Keratinocyte (primary cell): ENCODE data around the gene ABR. TPM values are rescaled to one million over a fixed set of nuclear protein-coding genes. Genes with fewer than 3 reads are reported as not detected.

ENCODE experiments used
- DNase-seq: peaks from one replicate; pipeline ENCODE4 v3.0.0-alpha.2; 2011; ENCODE audit warnings: low read depth, missing footprints, low spot score
- FAIRE-seq: peaks from 2 replicates; lab custom pipeline; 2011; peaks lifted over from hg19 to GRCh38; lab: Jason Lieb, UNC
- H2AFZ ChIP-seq: 2 replicates; pipeline ENCODE4 v1.6.0; 2012; ENCODE audit warnings: low read length, control low read depth, inconsistent platforms; ENCODE audit not compliant: control insufficient read depth
- H3K27ac ChIP-seq: 2 replicates; pipeline ENCODE4 v1.5.1; 2011; ENCODE audit warnings: low read length; ENCODE audit not compliant: control insufficient read depth, insufficient read depth
- H3K27me3 ChIP-seq: 3 replicates; pipeline ENCODE4 v1.6.0; 2011; ENCODE audit warnings: low read length; ENCODE audit not compliant: control insufficient read depth, insufficient read depth; ENCODE audit errors: extremely low read depth
- H3K36me3 ChIP-seq, 2 experiments: 2 replicates in 1 of 2; 3 replicates in 1 of 2; pipeline ENCODE4 v1.5.1; 2011; ENCODE audit warnings: low read length in 2 of 2, mild to moderate bottlenecking in 1 of 2; ENCODE audit not compliant: control insufficient read depth in 2 of 2, insufficient read depth in 2 of 2; ENCODE audit errors: extremely low read depth in 1 of 2
- H3K4me1 ChIP-seq: 3 replicates; pipeline ENCODE4 v1.5.1; 2011; ENCODE audit warnings: low read length; ENCODE audit not compliant: control insufficient read depth, insufficient read depth; ENCODE audit errors: extremely low read depth
- H3K4me2 ChIP-seq: 3 replicates; pipeline ENCODE4 v1.6.0; 2011; ENCODE audit warnings: low read depth, low read length; ENCODE audit not compliant: control insufficient read depth, insufficient read depth; ENCODE audit errors: extremely low read depth
- H3K4me3 ChIP-seq, 3 experiments: fragments of 200-600 bp in 1 of 3; sonication (generic) in 1 of 3; 2 replicates in 2 of 3; 3 replicates in 1 of 3; pipeline ENCODE4 v1.5.1; 2011 to 2016; ENCODE audit warnings: low read length in 3 of 3, mild to moderate bottlenecking in 3 of 3, control low read depth in 2 of 3, inconsistent platforms in 1 of 3, low read depth in 1 of 3, mixed read lengths in 1 of 3, mixed run types in 1 of 3, moderate library complexity in 1 of 3; ENCODE audit not compliant: control insufficient read depth in 2 of 3, insufficient read depth in 2 of 3; ENCODE audit errors: extremely low read depth in 1 of 3
- H3K79me2 ChIP-seq: 2 replicates; pipeline ENCODE4 v1.6.0; 2012; ENCODE audit warnings: low read length; ENCODE audit not compliant: control insufficient read depth, insufficient read depth
- H3K9ac ChIP-seq: 3 replicates; pipeline ENCODE4 v1.6.0; 2011; ENCODE audit warnings: low read length; ENCODE audit not compliant: control insufficient read depth, insufficient read depth; ENCODE audit errors: extremely low read depth
- H3K9me1 ChIP-seq: 3 replicates; pipeline ENCODE4 v1.6.0; 2011; ENCODE audit warnings: low read length; ENCODE audit not compliant: control insufficient read depth, insufficient read depth; ENCODE audit errors: extremely low read depth
- H3K9me3 ChIP-seq: 2 replicates; pipeline ENCODE4 v1.5.1; 2012; ENCODE audit warnings: low read depth, low read length; ENCODE audit not compliant: control insufficient read depth
- H4K20me1 ChIP-seq: 3 replicates; pipeline ENCODE4 v1.6.0; 2011; ENCODE audit warnings: low read length; ENCODE audit not compliant: control insufficient read depth, insufficient read depth; ENCODE audit errors: extremely low read depth
- EZH2 ChIP-seq: IDR thresholded peaks from one replicate; pipeline ENCODE4 v1.6.1; 2012; ENCODE audit warnings: inconsistent platforms, mild to moderate bottlenecking, low read length, moderate library complexity
- dilution Hi-C: fragments of 300-500 bp; cut with MboI; formaldehyde crosslinking; loops from one replicate; pipeline ENCODE4 v1.7.0; 2020; ENCODE audit warnings: low sequenced_read_pairs; ENCODE audit not compliant: extremely low pct_ligation_motif_present
- polyA plus RNA-seq, 5 experiments: library from polyadenylated mRNA; depleted of rRNA in 3 of 5; stranded (reverse) in 3 of 5; stranded (forward) in 1 of 5; unstranded in 1 of 5; fragments of >200 nt; gene quantifications; 1 replicate in 1 of 5; 2 replicates in 3 of 5; 3 replicates in 1 of 5; pipeline versions ENCODE4 v1.2.1 to v1.2.3, GENCODE V29; 2011 to 2012; ENCODE audit warnings: missing spikeins in 2 of 5, low read depth in 1 of 5, low replicate concordance in 1 of 5
- TF ChIP-seq, protein P1 (sequence below), 3 experiments: IDR thresholded peaks in 1 of 3; conservative IDR thresholded peaks in 1 of 3; optimal IDR thresholded peaks in 1 of 3; 2 replicates in 2 of 3; 3 replicates in 1 of 3; pipeline versions ENCODE3 to v1.5.1; 2011; ENCODE audit warnings: low read length in 3 of 3, mild to moderate bottlenecking in 3 of 3, moderate library complexity in 2 of 3, control low read depth in 1 of 3, inconsistent platforms in 1 of 3; ENCODE audit not compliant: insufficient read depth in 2 of 3; ENCODE audit errors: extremely low read depth in 1 of 3

Gene ABR
- polyA plus RNA-seq, 1 donor (not counting 4 experiments of a cell fraction or from before 2014, with no cell fraction given), result 17.3 TPM

DNA sequence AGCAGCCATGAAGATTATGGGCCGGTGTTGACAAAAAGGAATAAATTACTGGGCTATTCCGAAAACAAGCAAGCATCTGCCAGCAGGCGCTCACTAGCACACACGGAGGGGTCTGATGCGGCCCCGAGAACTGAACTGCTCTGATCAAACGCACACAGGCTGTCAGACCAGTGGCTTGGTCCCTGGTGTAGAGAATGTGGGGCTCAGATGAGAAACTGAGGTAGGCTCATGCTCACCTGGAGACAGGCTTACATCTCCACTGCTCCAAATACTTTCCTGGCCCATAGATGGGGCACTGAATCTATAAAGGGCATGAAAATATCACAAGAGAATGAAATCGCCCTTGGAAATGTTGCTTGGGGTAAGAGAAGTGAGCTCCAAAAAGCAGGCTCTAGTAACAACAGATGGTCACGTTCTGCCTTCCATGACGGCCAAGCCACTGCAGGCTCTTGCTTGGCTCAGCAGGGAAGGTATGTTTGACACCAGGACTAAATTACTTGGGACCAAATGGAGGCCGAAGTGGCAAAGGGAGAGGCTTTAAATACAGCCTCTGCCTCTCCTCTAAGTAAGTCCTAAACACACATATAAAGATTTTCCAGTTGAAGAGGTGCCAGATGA is 5.4 kb downstream of the ABR start:
- Histone ChIP-seq H3K79me2 (no peaks in the 10 kb centered on the region), H3K9me3 (no peaks in the 10 kb centered on the region), H3K9ac (no peak overlapping the region), H3K27me3 (peaks cover 11% of the 10 kb centered on the region), H3K9me1 (no peaks in the 10 kb centered on the region), H3K4me1 (no peaks in the 10 kb centered on the region), H3K4me2 (no peak overlapping the region), H3K4me3 (no peak overlapping the region), H3K27ac (no peak overlapping the region), H3K36me3 (no peaks in the 10 kb centered on the region), H4K20me1 (no peaks in the 10 kb centered on the region), H2AFZ (no peak overlapping the region)
- DNase-seq (no peak), FAIRE-seq (no peak)
- no peak for TF ChIP-seq EZH2
- TF ChIP-seq, protein P1, sequence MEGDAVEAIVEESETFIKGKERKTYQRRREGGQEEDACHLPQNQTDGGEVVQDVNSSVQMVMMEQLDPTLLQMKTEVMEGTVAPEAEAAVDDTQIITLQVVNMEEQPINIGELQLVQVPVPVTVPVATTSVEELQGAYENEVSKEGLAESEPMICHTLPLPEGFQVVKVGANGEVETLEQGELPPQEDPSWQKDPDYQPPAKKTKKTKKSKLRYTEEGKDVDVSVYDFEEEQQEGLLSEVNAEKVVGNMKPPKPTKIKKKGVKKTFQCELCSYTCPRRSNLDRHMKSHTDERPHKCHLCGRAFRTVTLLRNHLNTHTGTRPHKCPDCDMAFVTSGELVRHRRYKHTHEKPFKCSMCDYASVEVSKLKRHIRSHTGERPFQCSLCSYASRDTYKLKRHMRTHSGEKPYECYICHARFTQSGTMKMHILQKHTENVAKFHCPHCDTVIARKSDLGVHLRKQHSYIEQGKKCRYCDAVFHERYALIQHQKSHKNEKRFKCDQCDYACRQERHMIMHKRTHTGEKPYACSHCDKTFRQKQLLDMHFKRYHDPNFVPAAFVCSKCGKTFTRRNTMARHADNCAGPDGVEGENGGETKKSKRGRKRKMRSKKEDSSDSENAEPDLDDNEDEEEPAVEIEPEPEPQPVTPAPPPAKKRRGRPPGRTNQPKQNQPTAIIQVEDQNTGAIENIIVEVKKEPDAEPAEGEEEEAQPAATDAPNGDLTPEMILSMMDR (optimal IDR thresholded peaks at IDR 0.05 in 1 of 3, IDR thresholded peaks at IDR 0.05 in 1 of 3, conservative IDR thresholded peaks at IDR 0.05 in 1 of 3; ENCODE audit: extremely low read depth in 1 of 3, insufficient read depth in 2 of 3, low read length in 3 of 3), result no peak
- dilution Hi-C loops, result no loop called here

DNA sequence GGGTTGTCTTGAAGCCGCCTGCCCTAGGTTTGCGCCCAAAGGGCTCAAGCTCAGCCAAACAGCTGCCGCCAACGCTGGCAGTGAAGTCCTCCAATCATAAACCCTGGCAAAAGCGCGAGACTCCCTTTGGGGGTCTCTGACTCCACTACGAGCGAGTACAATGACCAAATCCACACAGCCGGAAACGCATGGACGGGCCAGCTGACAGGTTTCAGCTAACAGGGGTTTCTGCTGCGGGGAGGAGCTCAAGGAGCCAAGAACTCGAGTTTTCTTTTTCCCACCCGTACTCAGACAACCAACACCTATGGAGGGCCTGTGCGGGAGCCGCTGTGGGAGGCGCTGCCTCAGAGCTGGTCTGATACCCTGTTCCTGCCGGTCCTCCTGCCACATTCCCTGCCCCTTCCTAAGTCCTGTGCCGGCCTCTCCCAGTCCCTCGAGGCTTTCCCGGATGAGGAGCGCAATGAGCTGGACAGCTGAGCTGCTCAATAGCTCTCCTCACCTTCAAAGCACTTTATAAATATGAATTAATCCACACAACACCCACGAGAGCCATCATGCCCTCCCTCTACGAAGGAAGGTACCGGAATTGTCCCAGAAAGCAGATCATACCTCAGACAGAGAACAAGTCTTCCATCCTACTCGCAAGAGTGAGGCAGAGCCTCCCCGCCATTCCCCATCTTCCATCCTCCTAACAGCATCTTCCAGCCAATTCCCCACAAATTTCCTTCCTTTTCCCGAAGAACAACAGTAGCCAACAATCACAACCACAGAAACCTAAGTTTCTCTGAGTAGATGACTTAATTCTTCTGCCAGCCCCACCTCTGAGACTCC is 6.1 kb downstream of the ABR start:
- no peak for TF ChIP-seq EZH2
- TF ChIP-seq, protein P1 (optimal IDR thresholded peaks at IDR 0.05 in 1 of 3, IDR thresholded peaks at IDR 0.05 in 1 of 3, conservative IDR thresholded peaks at IDR 0.05 in 1 of 3; ENCODE audit: extremely low read depth in 1 of 3, insufficient read depth in 2 of 3, low read length in 3 of 3), result no peak
- H3K36me3 ChIP-seq, result no peaks in the 10 kb centered on the region
- no peaks in the 10 kb centered on the region for H3K79me2 ChIP-seq
- no peaks in the 10 kb centered on the region for H4K20me1 ChIP-seq
- H3K4me1 ChIP-seq, result no peaks in the 10 kb centered on the region
- no peaks in the 10 kb centered on the region for H3K9me3 ChIP-seq
- H2AFZ ChIP-seq, result no peak overlapping the region
- no peak overlapping the region for H3K4me2 ChIP-seq
- dilution Hi-C loops, result no loop called here
- H3K9me1 ChIP-seq, result no peaks in the 10 kb centered on the region
- FAIRE-seq (no peak), DNase-seq (no peak)
- H3K27me3 ChIP-seq, result peaks cover 4% of the 10 kb centered on the region
- H3K4me3 ChIP-seq, result no peak overlapping the region
- H3K9ac ChIP-seq, result no peak overlapping the region
- no peak overlapping the region for H3K27ac ChIP-seq
